Measurements from ENCODE around the gene MSMB.

DNA sequence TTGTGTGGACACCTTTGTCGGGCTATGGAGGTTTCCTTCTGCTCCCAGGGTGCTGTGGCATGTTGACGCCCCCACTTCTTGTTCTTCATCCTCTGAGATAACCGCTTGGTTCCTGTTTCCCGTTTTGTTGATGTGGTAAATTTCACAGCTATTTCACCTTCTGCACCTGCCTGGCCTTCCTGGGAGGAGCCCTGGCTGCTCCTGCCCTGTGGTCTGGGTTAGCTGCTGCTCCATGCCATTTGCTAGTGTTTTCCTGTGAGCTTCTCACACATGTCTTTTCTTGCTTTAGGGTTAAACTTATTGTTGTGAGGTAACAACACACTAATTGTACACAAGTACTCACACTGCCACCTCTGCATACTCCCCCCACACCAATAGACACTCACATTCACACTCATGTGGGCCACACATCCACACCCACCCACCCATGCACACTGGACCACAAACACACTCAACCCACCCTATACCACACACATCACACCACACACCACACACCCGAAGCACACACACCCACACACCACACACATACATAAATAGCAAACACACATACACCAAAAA is 46.5 kb upstream of the MSMB start:
- no peak for TF ChIP-seq POLR2A (IDR thresholded peaks at IDR 0.05; ENCODE audit: low read depth, low read length)
- no peak for TF ChIP-seq POLR2AphosphoS5 (IDR thresholded peaks at IDR 0.05; ENCODE audit: low read depth, low read length)
- no peak for TF ChIP-seq TAF1 (IDR thresholded peaks at IDR 0.05; ENCODE audit: borderline replicate concordance, low read depth, low read length)

All from GM12892 (cell line).